Activated naive CD8-positive, alpha-beta T cell (primary cell): Measurements from ENCODE around the gene PBX2.
"Not testable (repeated sequence)": the region's sequence is repeated elsewhere in the genome, so short reads cannot be mapped to it uniquely, and the experiment has no call there.

ENCODE experiments used
- H3K27ac Mint-ChIP-seq: one replicate; pipeline ENCODE4 v1.8.0; 2021; ENCODE audit warnings: mixed read lengths
- H3K27me3 Mint-ChIP-seq: one replicate; pipeline ENCODE4 v1.8.0; 2021; ENCODE audit warnings: mixed read lengths
- H3K36me3 Mint-ChIP-seq: one replicate; pipeline ENCODE4 v1.8.0; 2021; ENCODE audit warnings: mixed read lengths
- H3K4me1 Mint-ChIP-seq: one replicate; pipeline ENCODE4 v1.8.0; 2021; ENCODE audit warnings: low read depth, mixed read lengths
- H3K4me3 Mint-ChIP-seq: one replicate; pipeline ENCODE4 v1.8.0; 2021; ENCODE audit warnings: mild to moderate bottlenecking, mixed read lengths
- H3K9me3 Mint-ChIP-seq: one replicate; pipeline ENCODE4 v1.8.0; 2021; ENCODE audit warnings: low read depth, mixed read lengths

The PBX2 gene

GRCh38 chr6:32194825-32195651, 5.0 kb upstream of the PBX2 start:
- Mint-ChIP-seq H3K27me3 (no peaks in the 10 kb centered on the region), H3K36me3 (no peaks in the 10 kb centered on the region), H3K4me1 (peaks cover 41% of the 10 kb centered on the region), H3K4me3 (peak overlapping the region; percentile 93), H3K9me3 (no peaks in the 10 kb centered on the region), H3K27ac (peak overlapping the region; percentile 97)

- H3K4me3 Mint-ChIP-seq, result peak overlapping the region; percentile 93
- H3K9me3 Mint-ChIP-seq, result no peaks in the 10 kb centered on the region
- no peaks in the 10 kb centered on the region for H3K36me3 Mint-ChIP-seq
- H3K4me1 Mint-ChIP-seq, result peaks cover 41% of the 10 kb centered on the region
- H3K27ac Mint-ChIP-seq, result peak overlapping the region; percentile 97
- H3K27me3 Mint-ChIP-seq, result no peaks in the 10 kb centered on the region
These were observed 4.4 kb upstream of the PBX2 start for GRCh38 chr6:32194388-32194787.

GRCh38 chr6:32193096-32193495, 3.1 kb upstream of the PBX2 start:
- not testable (repeated sequence) for H3K9me3 Mint-ChIP-seq, H3K36me3 Mint-ChIP-seq, H3K27me3 Mint-ChIP-seq
- peaks cover 54% of the 10 kb centered on the region for H3K4me1 Mint-ChIP-seq
- H3K4me3 Mint-ChIP-seq, result peak overlapping the region; percentile 94
- peak overlapping the region; percentile 97 for H3K27ac Mint-ChIP-seq

- Mint-ChIP-seq H3K9me3 (no peaks in the 10 kb centered on the region), H3K4me1 (peaks cover 59% of the 10 kb centered on the region), H3K36me3 (peaks cover 3% of the 10 kb centered on the region), H3K27ac (peak within 1 kb of the TSS; percentile 97), H3K27me3 (no peaks in the 10 kb centered on the region), H3K4me3 (peak within 1 kb of the TSS; percentile 94)
These were observed 2.6 kb upstream of the PBX2 start, which contains the start of gene GPSM3 for GRCh38 chr6:32192608-32193039. GPSM3 (minus strand) TSS chr6:32192643; CDS start chr6:32192513, 130 bp downstream.

- H3K36me3 Mint-ChIP-seq, result peaks cover 7% of the 10 kb centered on the region
- no peaks in the 10 kb centered on the region for H3K9me3 Mint-ChIP-seq
- peaks cover 65% of the 10 kb centered on the region for H3K4me1 Mint-ChIP-seq
- H3K27me3 Mint-ChIP-seq, result no peaks in the 10 kb centered on the region
- peak overlapping the region; percentile 97 for H3K27ac Mint-ChIP-seq
- peak overlapping the region; percentile 94 for H3K4me3 Mint-ChIP-seq
These were observed 1.9 kb upstream of the PBX2 start for GRCh38 chr6:32191696-32192607.

GRCh38 chr6:32190911-32191677, 1.1 kb upstream of the PBX2 start:
- Mint-ChIP-seq H3K9me3 (no peaks in the 10 kb centered on the region), H3K27ac (peak overlapping the region; percentile 97), H3K36me3 (peaks cover 7% of the 10 kb centered on the region), H3K27me3 (no peaks in the 10 kb centered on the region), H3K4me3 (peak overlapping the region; percentile 94), H3K4me1 (peaks cover 70% of the 10 kb centered on the region)

- H3K9me3 Mint-ChIP-seq, result no peaks in the 10 kb centered on the region
- H3K4me1 Mint-ChIP-seq, result peaks cover 72% of the 10 kb centered on the region
- no peaks in the 10 kb centered on the region for H3K27me3 Mint-ChIP-seq
- peak overlapping the region; percentile 95 for H3K4me3 Mint-ChIP-seq
- peaks cover 11% of the 10 kb centered on the region for H3K36me3 Mint-ChIP-seq
- peak overlapping the region; percentile 94 for H3K27ac Mint-ChIP-seq
These were observed 304 bp downstream of the PBX2 start for GRCh38 chr6:32189742-32190053.

- Mint-ChIP-seq H3K36me3 (peaks cover 11% of the 10 kb centered on the region), H3K27me3 (no peaks in the 10 kb centered on the region), H3K9me3 (no peaks in the 10 kb centered on the region), H3K4me3 (peak overlapping the region; percentile 95), H3K4me1 (peaks cover 68% of the 10 kb centered on the region), H3K27ac (peak overlapping the region; percentile 94)
These were observed 797 bp downstream of the PBX2 start for GRCh38 chr6:32189069-32189741.

- H3K27ac Mint-ChIP-seq, result peak overlapping the region; percentile 94
- H3K36me3 Mint-ChIP-seq, result peaks cover 11% of the 10 kb centered on the region
- no peaks in the 10 kb centered on the region for H3K9me3 Mint-ChIP-seq
- peaks cover 62% of the 10 kb centered on the region for H3K4me1 Mint-ChIP-seq
- H3K4me3 Mint-ChIP-seq, result peak overlapping the region; percentile 95
- H3K27me3 Mint-ChIP-seq, result no peaks in the 10 kb centered on the region
These were observed 1.5 kb downstream of the PBX2 start for GRCh38 chr6:32188381-32189068.

GRCh38 chr6:32187725-32188380, 2.1 kb downstream of the PBX2 start:
- Mint-ChIP-seq H3K4me3 (peak overlapping the region; percentile 95), H3K27ac (peak overlapping the region; percentile 94), H3K4me1 (peaks cover 56% of the 10 kb centered on the region), H3K36me3 (peaks cover 11% of the 10 kb centered on the region)
- not testable (repeated sequence) for H3K9me3 Mint-ChIP-seq, H3K27me3 Mint-ChIP-seq

GRCh38 chr6:32187009-32187709, 2.8 kb downstream of the PBX2 start:
- Mint-ChIP-seq H3K9me3 (no peaks in the 10 kb centered on the region), H3K27me3 (no peaks in the 10 kb centered on the region), H3K4me3 (peak overlapping the region; percentile 95), H3K27ac (peak overlapping the region; percentile 94), H3K4me1 (peaks cover 56% of the 10 kb centered on the region), H3K36me3 (peaks cover 11% of the 10 kb centered on the region)

- Mint-ChIP-seq H3K4me3 (peak overlapping the region; percentile 95), H3K4me1 (peaks cover 54% of the 10 kb centered on the region), H3K27ac (peak overlapping the region; percentile 94), H3K36me3 (peaks cover 11% of the 10 kb centered on the region)
- not testable (repeated sequence) for H3K9me3 Mint-ChIP-seq, H3K27me3 Mint-ChIP-seq
These were observed 3.7 kb downstream of the PBX2 start for GRCh38 chr6:32186151-32186840.
